Endothelial cell of umbilical vein (primary cell): ENCODE results near the gene CYTIP.

ENCODE experiments used
- CTCF ChIP-seq, 2 donors: IDR thresholded peaks; 1 replicate in 1 of 2; 2 replicates in 1 of 2; pipeline ENCODE4 v1.5.1; 2011; ENCODE audit warnings: low read length in 2 of 2, mild to moderate bottlenecking in 2 of 2, moderate library complexity in 2 of 2, control low read depth in 1 of 2, inconsistent platforms in 1 of 2, low read depth in 1 of 2; ENCODE audit not compliant: insufficient read depth in 1 of 2; ENCODE audit errors: extremely low read depth in 1 of 2
- EZH2 ChIP-seq: IDR thresholded peaks from 2 replicates; pipeline ENCODE4 v1.6.1; 2012; ENCODE audit warnings: borderline replicate concordance, low read depth, mild to moderate bottlenecking, moderate library complexity, low read length, inconsistent platforms; ENCODE audit not compliant: severe bottlenecking
- FOS ChIP-seq: IDR thresholded peaks from 2 replicates; pipeline ENCODE4 v1.6.1; 2011; ENCODE audit warnings: mild to moderate bottlenecking, low read length, moderate library complexity, borderline replicate concordance; ENCODE audit not compliant: insufficient read depth
- GATA2 ChIP-seq: IDR thresholded peaks from 2 replicates; pipeline ENCODE4 v1.7.0; 2011; ENCODE audit warnings: low read depth, mild to moderate bottlenecking, moderate library complexity, mixed read lengths, low read length; ENCODE audit not compliant: insufficient read length, insufficient read depth
- MAX ChIP-seq: IDR thresholded peaks from 2 replicates; pipeline ENCODE4 v1.6.1; 2011; ENCODE audit not compliant: insufficient read depth, insufficient read length
- POLR2A ChIP-seq: IDR thresholded peaks from 2 replicates; pipeline ENCODE4 v1.6.1; 2012; ENCODE audit warnings: low read depth, mild to moderate bottlenecking, control low read depth, low read length
- POLR2AphosphoS5 ChIP-seq: IDR thresholded peaks from 2 replicates; pipeline ENCODE4 v1.6.1; 2012; ENCODE audit warnings: low read depth, mild to moderate bottlenecking, control low read depth, low read length, moderate library complexity; ENCODE audit not compliant: insufficient read depth

- TF ChIP-seq POLR2AphosphoS5 (no peak), MAX (no peak), CTCF (IDR thresholded peaks at IDR 0.05; ENCODE audit: extremely low read depth in 1 of 2, insufficient read depth in 1 of 2, low read depth in 1 of 2, low read length in 2 of 2) (no peak), FOS (no peak), POLR2A (no peak), GATA2 (no peak), EZH2 (no peak)
These were observed 16.5 kb upstream of the CYTIP start for GRCh38 chr2:157460384-157460837.
